Astrocyte (in vitro differentiated cells and primary cell): ENCODE data around the gene C1QL1.

Experiments used
- EZH2 ChIP-seq: IDR thresholded peaks from 2 replicates; pipeline ENCODE4 v1.6.1; 2012; ENCODE audit warnings: mild to moderate bottlenecking, low read length, inconsistent platforms; ENCODE audit not compliant: insufficient read depth
- TF ChIP-seq, protein P1 (sequence below): IDR thresholded peaks from 2 replicates; pipeline ENCODE4 v1.5.1; 2011; ENCODE audit warnings: low read depth, mild to moderate bottlenecking, inconsistent platforms, low read length, moderate library complexity; ENCODE audit not compliant: insufficient read depth

GRCh38 chr17:44992242-44992939 is 24.3 kb upstream of the C1QL1 start:
- TF ChIP-seq, protein P1, sequence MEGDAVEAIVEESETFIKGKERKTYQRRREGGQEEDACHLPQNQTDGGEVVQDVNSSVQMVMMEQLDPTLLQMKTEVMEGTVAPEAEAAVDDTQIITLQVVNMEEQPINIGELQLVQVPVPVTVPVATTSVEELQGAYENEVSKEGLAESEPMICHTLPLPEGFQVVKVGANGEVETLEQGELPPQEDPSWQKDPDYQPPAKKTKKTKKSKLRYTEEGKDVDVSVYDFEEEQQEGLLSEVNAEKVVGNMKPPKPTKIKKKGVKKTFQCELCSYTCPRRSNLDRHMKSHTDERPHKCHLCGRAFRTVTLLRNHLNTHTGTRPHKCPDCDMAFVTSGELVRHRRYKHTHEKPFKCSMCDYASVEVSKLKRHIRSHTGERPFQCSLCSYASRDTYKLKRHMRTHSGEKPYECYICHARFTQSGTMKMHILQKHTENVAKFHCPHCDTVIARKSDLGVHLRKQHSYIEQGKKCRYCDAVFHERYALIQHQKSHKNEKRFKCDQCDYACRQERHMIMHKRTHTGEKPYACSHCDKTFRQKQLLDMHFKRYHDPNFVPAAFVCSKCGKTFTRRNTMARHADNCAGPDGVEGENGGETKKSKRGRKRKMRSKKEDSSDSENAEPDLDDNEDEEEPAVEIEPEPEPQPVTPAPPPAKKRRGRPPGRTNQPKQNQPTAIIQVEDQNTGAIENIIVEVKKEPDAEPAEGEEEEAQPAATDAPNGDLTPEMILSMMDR, result no peak
- TF ChIP-seq EZH2, result no peak
